GM06990 (cell line): ENCODE measurements around the gene AP2A2.

Source experiments
- DNase-seq: peaks from one replicate; pipeline ENCODE4 v3.0.0-alpha.2; 2011; ENCODE audit not compliant: insufficient read length; ENCODE audit errors: extremely low read depth
- H3K27me3 ChIP-seq: replicated peaks from 2 replicates; pipeline ENCODE4 v1.6.0; 2011; ENCODE audit warnings: low read length; ENCODE audit not compliant: control insufficient read depth, insufficient read depth
- H3K36me3 ChIP-seq: 2 replicates; pipeline ENCODE4 v1.5.1; 2011; ENCODE audit warnings: low read length; ENCODE audit not compliant: control insufficient read depth, insufficient read depth
- H3K4me3 ChIP-seq: replicated peaks from 2 replicates; pipeline ENCODE4 v1.5.1; 2011; ENCODE audit warnings: low read depth, mild to moderate bottlenecking, control low read depth, low read length
- CTCF ChIP-seq: IDR thresholded peaks from 2 replicates; pipeline ENCODE4 v1.5.1; 2011; ENCODE audit warnings: low read length, control low read depth, mild to moderate bottlenecking, inconsistent platforms; ENCODE audit not compliant: insufficient read depth, poor library complexity, severe bottlenecking

AP2A2 gene

DNA sequence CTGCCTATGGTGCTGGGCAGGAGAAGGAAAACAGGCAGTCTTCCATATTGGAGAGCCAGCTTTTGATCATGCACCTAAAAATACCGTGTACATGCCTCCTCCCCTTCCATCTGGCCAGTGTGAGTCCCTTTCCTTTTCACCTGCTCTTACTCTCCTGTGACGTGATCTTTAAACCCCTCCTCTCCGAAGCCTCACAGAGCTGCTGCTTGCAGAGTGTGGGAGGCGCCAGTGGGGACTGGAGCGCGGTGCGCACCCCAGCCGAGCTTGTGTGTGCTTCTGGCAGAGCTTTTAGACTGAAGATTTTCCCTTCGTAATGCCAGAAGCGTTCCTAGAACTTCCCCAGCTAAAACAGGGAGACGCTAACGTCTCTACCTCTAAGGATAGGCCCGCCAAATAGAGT, 81.1 kb downstream of the AP2A2 start:
- no peak for DNase-seq

GRCh38 chr11:1007279-1007678, 81.6 kb downstream of the AP2A2 start:
- H3K36me3 ChIP-seq, result peaks cover 23% of the 10 kb centered on the region
- no peak for DNase-seq
- no peaks in the 10 kb centered on the region for H3K27me3 ChIP-seq
- no peak overlapping the region for H3K4me3 ChIP-seq
- no peak for TF ChIP-seq CTCF

More for the DNA sequence above, 81.1 kb downstream of the AP2A2 start:
- Histone ChIP-seq H3K4me3 (no peak overlapping the region), H3K27me3 (no peaks in the 10 kb centered on the region), H3K36me3 (peaks cover 26% of the 10 kb centered on the region)
- no peak for TF ChIP-seq CTCF

- no peak for TF ChIP-seq CTCF
Measured at GRCh38 chr11:1008001-1008802, 82.5 kb downstream of the AP2A2 start.

GRCh38 chr11:1008803-1009145, 83.1 kb downstream of the AP2A2 start:
- no peak for TF ChIP-seq CTCF
- no peak for DNase-seq
- peaks cover 18% of the 10 kb centered on the region for H3K36me3 ChIP-seq
- H3K4me3 ChIP-seq, result no peak overlapping the region
- H3K27me3 ChIP-seq, result no peaks in the 10 kb centered on the region

More at GRCh38 chr11:1008001-1008802, 82.5 kb downstream of the AP2A2 start:
- H3K27me3 ChIP-seq, result no peaks in the 10 kb centered on the region
- H3K4me3 ChIP-seq, result no peak overlapping the region
- no peak for DNase-seq
- peaks cover 20% of the 10 kb centered on the region for H3K36me3 ChIP-seq

GRCh38 chr11:1009371-1009770, 83.7 kb downstream of the AP2A2 start:
- H3K27me3 ChIP-seq, result no peaks in the 10 kb centered on the region
- DNase-seq, result no peak
- peaks cover 18% of the 10 kb centered on the region for H3K36me3 ChIP-seq
- no peak overlapping the region for H3K4me3 ChIP-seq
- no peak for TF ChIP-seq CTCF

GRCh38 chr11:1009991-1010390, 84.3 kb downstream of the AP2A2 start:
- no peaks in the 10 kb centered on the region for H3K27me3 ChIP-seq
- H3K4me3 ChIP-seq, result no peak overlapping the region
- no peak for DNase-seq
- H3K36me3 ChIP-seq, result peaks cover 18% of the 10 kb centered on the region
- TF ChIP-seq CTCF, result no peak
